ENCODE results near the gene PTP4A2. TPM values are rescaled to one million over a fixed set of nuclear protein-coding genes. Genes with fewer than 3 reads are reported as not detected.

PTP4A2 gene
- total and polyA plus RNA-seq, 10 of the 15 experiments (the other 5 are each of a cell fraction or from before 2014, with no cell fraction given), result 180 to 909 (median 375) TPM

DNA sequence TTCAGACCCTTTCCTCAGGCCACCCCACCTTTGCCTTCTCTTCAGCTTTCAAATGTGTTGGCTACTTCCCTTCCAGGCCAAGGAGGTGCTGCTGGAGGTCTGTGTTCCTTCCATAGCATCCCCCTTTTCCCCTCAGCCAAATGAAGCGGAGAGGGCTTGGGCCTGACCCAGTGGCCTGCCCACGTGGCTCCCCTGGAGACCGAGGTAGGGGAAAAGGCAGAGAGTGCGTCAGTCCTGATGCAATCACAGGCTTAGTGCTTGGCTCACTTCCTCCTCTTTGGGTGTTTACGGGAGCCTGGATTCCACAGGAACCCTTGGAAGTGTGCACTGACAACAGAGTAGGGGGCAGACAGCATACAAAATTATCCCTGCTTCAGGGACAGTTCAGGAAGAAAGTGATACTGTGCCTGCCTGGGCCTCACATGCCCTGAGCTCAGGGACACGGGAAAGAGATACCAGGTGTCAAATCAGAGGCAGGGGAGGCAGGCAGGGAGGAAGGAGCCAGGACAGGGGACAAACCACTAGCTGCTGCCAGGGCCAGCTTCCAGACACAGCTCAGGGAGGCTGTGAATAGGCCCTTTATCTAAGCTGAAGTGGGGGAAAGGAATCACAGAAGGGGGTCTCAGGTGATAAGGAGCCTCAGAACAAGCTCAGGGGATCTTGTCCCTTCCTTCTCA, 16.6 kb upstream of the PTP4A2 start (continued):
- no peak for TF ChIP-seq KLF5 (IDR thresholded peaks at IDR 0.05; ENCODE audit: partially characterized antibody)
- TF ChIP-seq NFYA (IDR thresholded peaks at IDR 0.05; ENCODE audit: borderline replicate concordance, low read depth, low read length), result no peak

DNA sequence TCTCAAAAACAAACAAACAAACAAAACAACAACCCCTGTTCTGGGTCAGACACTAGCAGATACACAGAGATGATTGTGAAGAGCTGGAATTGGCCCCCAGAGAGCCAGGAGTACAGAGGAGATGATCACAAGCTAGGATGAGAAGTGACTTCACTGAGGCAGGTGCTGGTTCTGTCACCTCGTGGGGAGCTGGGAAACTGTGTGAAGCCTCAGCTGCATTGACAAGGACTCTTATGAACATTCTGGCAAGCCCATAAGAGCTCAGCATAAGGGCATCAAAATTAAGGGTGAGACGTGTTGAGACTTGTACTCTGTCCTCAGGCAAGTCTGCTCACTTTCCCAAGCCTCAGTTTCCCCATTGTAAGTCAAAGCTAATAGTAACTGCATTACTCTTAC, 14.7 kb upstream of the PTP4A2 start:
- RAD21 ChIA-PET (ENCODE audit: unreplicated experiment), result interaction anchor here (0.5 to 6.8 kb wide), 8 partner anchors 9 to 831 kb away, joined by 3 to 163 read pairs (median 5); no protein-coding TSS in a partner anchor
- 53% methylated on average over 2 of the region's 2 CpGs for WGBS (ENCODE audit: insufficient coverage, insufficient replicate concordance, low lambda C conversion rate, missing lambda C conversion rate)
- no peaks in the 10 kb centered on the region for H3K9me3 ChIP-seq (replicated peaks; ENCODE audit: control insufficient read depth, insufficient read depth, low read length)
- no TSS peak for BruUV-seq (replicated peaks)
- intact Hi-C loops (cut with micrococcal nuclease; ENCODE audit: unreplicated experiment), result no loop called here
- DNase-seq (ENCODE audit: low read depth, low spot score) (no peak), FAIRE-seq (no peak), ATAC-seq (no peak)
- no peaks in the 10 kb centered on the region for H4K20me1 ChIP-seq (ENCODE audit: control insufficient read depth, insufficient read depth)
- no peaks in the 10 kb centered on the region for H3K27me3 ChIP-seq (replicated peaks in 1 of 2; ENCODE audit: control insufficient read depth in 2 of 2, insufficient read depth in 2 of 2, low read length in 1 of 2)
- POLR2A ChIA-PET, result interaction anchor here (0.6 to 10.0 kb wide), 8 partner anchors 9 to 160 kb away, joined by 3 to 153 read pairs (median 6); partner anchors contain the start of gene PTP4A2
- SMC1A ChIA-PET (ENCODE audit: uncharacterized antibody, unreplicated experiment), result interaction anchor here (0.7 to 10.5 kb wide), 12 partner anchors 9 to 147 kb away, joined by 3 to 315 read pairs (median 4); partner anchors contain the start of gene PTP4A2
- H3K4me3 ChIP-seq, result no peak overlapping the region
- peaks cover 7% of the 10 kb centered on the region for H3K79me2 ChIP-seq (ENCODE audit: control insufficient read depth, insufficient read depth, low read length)
- no peak overlapping the region for H3K9ac ChIP-seq (ENCODE audit: control insufficient read depth, insufficient read depth, low read length)
- H3K4me2 ChIP-seq (ENCODE audit: control insufficient read depth, insufficient read depth), result no peak overlapping the region
- H3K4me1 ChIP-seq (ENCODE audit: control insufficient read depth, insufficient read depth, low read length), result peaks cover 45% of the 10 kb centered on the region
- no peak overlapping the region for H3K27ac ChIP-seq (ENCODE audit: control insufficient read depth, insufficient read depth)
- in situ Hi-C loops (cut with MboI), result no loop called here
- CTCF ChIA-PET, result interaction anchor here (0.7 to 16.3 kb wide), 6 partner anchors 11 to 164 kb away, joined by 3 to 565 read pairs (median 3); partner anchors contain the start of genes PTP4A2 and SPOCD1
- H2AFZ ChIP-seq (ENCODE audit: control insufficient read depth, low read depth, low read length), result no peak overlapping the region; the same call in 1 of the 2 replicates
- H3K36me3 ChIP-seq (ENCODE audit: control insufficient read depth in 2 of 2, insufficient read depth in 2 of 2, low read length in 1 of 2), result no peaks in the 10 kb centered on the region
- TF ChIP-seq CHD2 (IDR thresholded peaks at IDR 0.05; ENCODE audit: borderline replicate concordance, low read depth, low read length) (no peak), SUZ12 (IDR thresholded peaks at IDR 0.05; ENCODE audit: unreplicated experiment) (no peak), HDAC2 (IDR thresholded peaks at IDR 0.05) (no peak), TARDBP (IDR thresholded peaks at IDR 0.05; ENCODE audit: borderline replicate concordance) (no peak), JUND (IDR thresholded peaks at IDR 0.05; ENCODE audit: low read depth, low read length) (no peak), NR2F1 (conservative IDR thresholded peaks at IDR 0.05) (no peak), SMAD1 (IDR thresholded peaks at IDR 0.05; ENCODE audit: low read depth, partially characterized antibody) (no peak), KLF5 (IDR thresholded peaks at IDR 0.05; ENCODE audit: partially characterized antibody) (no peak), RUNX3 (IDR thresholded peaks at IDR 0.05; ENCODE audit: low read length) (no peak), TBL1XR1 (IDR thresholded peaks at IDR 0.05; ENCODE audit: low read depth, low read length) (no peak), ZNF24 (IDR thresholded peaks at IDR 0.05) (no peak), SMC3 (IDR thresholded peaks at IDR 0.05; ENCODE audit: borderline replicate concordance, low read length) (no peak), LARP7 (IDR thresholded peaks at IDR 0.05) (no peak), NFXL1 (IDR thresholded peaks at IDR 0.05; ENCODE audit: borderline replicate concordance) (no peak), PAX5 (IDR thresholded peaks at IDR 0.05; ENCODE audit: borderline replicate concordance, low read depth, low read length) (no peak), SP1 (IDR thresholded peaks at IDR 0.05; ENCODE audit: low read depth, low read length) (no peak)
- TF ChIP-seq, protein P1, sequence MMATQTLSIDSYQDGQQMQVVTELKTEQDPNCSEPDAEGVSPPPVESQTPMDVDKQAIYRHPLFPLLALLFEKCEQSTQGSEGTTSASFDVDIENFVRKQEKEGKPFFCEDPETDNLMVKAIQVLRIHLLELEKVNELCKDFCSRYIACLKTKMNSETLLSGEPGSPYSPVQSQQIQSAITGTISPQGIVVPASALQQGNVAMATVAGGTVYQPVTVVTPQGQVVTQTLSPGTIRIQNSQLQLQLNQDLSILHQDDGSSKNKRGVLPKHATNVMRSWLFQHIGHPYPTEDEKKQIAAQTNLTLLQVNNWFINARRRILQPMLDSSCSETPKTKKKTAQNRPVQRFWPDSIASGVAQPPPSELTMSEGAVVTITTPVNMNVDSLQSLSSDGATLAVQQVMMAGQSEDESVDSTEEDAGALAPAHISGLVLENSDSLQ (IDR thresholded peaks at IDR 0.05), result no peak
- TF ChIP-seq, protein P2, sequence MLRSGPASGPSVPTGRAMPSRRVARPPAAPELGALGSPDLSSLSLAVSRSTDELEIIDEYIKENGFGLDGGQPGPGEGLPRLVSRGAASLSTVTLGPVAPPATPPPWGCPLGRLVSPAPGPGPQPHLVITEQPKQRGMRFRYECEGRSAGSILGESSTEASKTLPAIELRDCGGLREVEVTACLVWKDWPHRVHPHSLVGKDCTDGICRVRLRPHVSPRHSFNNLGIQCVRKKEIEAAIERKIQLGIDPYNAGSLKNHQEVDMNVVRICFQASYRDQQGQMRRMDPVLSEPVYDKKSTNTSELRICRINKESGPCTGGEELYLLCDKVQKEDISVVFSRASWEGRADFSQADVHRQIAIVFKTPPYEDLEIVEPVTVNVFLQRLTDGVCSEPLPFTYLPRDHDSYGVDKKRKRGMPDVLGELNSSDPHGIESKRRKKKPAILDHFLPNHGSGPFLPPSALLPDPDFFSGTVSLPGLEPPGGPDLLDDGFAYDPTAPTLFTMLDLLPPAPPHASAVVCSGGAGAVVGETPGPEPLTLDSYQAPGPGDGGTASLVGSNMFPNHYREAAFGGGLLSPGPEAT (IDR thresholded peaks at IDR 0.05; ENCODE audit: low read depth), result no peak
- TF ChIP-seq, protein P3, sequence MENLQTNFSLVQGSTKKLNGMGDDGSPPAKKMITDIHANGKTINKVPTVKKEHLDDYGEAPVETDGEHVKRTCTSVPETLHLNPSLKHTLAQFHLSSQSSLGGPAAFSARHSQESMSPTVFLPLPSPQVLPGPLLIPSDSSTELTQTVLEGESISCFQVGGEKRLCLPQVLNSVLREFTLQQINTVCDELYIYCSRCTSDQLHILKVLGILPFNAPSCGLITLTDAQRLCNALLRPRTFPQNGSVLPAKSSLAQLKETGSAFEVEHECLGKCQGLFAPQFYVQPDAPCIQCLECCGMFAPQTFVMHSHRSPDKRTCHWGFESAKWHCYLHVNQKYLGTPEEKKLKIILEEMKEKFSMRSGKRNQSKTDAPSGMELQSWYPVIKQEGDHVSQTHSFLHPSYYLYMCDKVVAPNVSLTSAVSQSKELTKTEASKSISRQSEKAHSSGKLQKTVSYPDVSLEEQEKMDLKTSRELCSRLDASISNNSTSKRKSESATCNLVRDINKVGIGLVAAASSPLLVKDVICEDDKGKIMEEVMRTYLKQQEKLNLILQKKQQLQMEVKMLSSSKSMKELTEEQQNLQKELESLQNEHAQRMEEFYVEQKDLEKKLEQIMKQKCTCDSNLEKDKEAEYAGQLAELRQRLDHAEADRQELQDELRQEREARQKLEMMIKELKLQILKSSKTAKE (IDR thresholded peaks at IDR 0.05; ENCODE audit: low read depth, poor library complexity, severe bottlenecking), result no peak

Data from GM12878 (cell line).